Stimulated activated CD4-positive, alpha-beta T cell treated with anti-CD3 and anti-CD28 coated beads, Interleukin-4, amount 100 ng/mL, for 1 hour (primary cell): ENCODE results near the gene SLC9A1.
A peak's percentile ranks its signal among the peaks of the same experiment; 100 is the strongest.

Experiments used
- DNase-seq: peaks from one replicate; pipeline ENCODE4 v3.0.0-alpha.2; 2020

The SLC9A1 gene

GRCh38 chr1:27101696-27102095 is 53.2 kb downstream of the SLC9A1 start:
- no peak for DNase-seq

DNA sequence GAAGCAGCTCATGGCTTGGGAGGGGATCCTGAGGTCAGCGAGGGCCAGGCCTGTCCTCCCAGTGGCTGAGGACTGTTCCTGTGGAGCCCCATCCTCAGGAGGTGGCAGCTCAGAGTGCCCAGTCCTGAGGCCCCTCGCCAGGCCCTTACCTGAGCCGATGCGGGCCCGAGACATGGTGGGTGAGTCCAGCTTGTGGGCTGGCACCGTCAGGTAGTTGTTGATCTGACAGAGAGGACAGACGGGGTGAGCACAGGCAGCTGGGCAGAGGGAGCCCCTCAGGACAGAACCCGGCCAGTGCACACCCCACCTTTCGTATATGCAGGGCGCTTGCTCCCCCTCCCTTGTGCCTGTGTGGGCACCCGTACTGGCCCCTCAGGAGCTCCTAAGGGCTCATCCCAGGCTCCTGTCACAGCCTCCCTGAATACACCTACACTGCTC is 53.9 kb downstream of the SLC9A1 start:
- no peak for DNase-seq

DNA sequence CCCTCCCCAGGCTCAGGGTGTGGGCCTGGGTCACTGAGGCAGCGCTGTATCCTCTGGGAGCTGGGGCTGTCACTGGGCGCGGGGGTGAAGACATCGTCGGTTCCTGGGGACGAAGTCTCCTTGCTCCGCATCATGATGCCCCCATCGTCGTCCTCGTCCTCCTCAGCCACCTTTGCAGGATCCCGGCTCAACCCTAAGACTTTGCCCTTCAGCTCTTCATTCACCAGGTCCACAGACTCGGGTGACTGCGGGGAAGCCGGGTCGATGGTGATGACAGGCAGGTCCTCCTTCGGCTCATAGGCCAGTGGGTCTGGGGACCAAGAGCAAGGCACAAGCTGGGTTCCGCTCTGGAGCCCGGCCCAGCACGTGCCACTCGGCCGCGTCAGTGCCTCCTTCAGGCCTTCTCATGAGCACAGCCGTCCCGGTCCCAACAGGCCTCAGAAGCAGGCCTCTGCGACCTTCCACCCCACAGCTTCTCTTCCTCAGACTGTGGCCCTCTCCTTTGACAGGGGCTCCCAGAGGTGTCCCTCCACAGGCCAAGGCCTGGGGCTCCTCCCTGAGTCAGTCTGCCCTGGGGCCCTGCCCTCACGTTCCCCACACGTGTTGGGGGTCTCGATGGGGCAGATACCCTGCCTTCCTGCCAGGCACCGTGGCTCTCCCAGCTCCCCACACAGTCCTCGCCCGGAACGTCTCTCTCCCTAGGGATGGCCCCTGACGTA is 54.4 kb downstream of the SLC9A1 start:
- DNase-seq = no peak

- no peak for DNase-seq
These were observed 55.2 kb downstream of the SLC9A1 start for GRCh38 chr1:27099587-27100334.

- no peak for DNase-seq
These were observed 55.8 kb downstream of the SLC9A1 start for GRCh38 chr1:27099135-27099586.

- no peak for DNase-seq
These were observed 56.3 kb downstream of the SLC9A1 start for GRCh38 chr1:27098431-27099134.

GRCh38 chr1:27097484-27097917 is 57.4 kb downstream of the SLC9A1 start:
- peak; percentile 67 for DNase-seq

- DNase-seq = no peak
These were observed 59.3 kb downstream of the SLC9A1 start for GRCh38 chr1:27095576-27095975.

- no peak for DNase-seq
These were observed 62.0 kb downstream of the SLC9A1 start for GRCh38 chr1:27092888-27093287.

- no peak for DNase-seq
These were observed 64.0 kb downstream of the SLC9A1 start for GRCh38 chr1:27090911-27091310.

- DNase-seq = no peak
These were observed 67.3 kb downstream of the SLC9A1 start for GRCh38 chr1:27087371-27088220.

- no peak for DNase-seq
These were observed 68.3 kb downstream of the SLC9A1 start for GRCh38 chr1:27086628-27087027.

DNA sequence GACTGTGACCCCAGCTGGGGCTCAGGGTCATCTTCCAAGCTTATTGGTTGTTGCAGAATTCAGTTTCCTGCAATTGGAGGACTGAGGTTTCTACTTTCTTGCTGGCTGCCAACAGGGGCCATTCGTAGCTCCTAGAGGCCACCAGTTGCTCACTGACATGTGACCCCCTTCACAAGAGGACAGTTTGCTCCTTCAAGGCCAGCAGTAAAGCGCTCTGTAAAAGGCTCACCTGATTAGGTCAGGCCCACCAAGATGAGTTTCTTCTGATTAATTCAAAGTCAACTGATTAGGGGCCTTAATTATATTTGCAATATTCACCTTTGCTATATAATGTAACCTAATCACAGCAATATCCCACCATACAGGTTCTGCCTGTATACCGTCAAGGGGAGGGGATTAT is 68.9 kb downstream of the SLC9A1 start:
- DNase-seq = no peak

- DNase-seq = no peak
These were observed 70.8 kb downstream of the SLC9A1 start for GRCh38 chr1:27084107-27084506.

DNA sequence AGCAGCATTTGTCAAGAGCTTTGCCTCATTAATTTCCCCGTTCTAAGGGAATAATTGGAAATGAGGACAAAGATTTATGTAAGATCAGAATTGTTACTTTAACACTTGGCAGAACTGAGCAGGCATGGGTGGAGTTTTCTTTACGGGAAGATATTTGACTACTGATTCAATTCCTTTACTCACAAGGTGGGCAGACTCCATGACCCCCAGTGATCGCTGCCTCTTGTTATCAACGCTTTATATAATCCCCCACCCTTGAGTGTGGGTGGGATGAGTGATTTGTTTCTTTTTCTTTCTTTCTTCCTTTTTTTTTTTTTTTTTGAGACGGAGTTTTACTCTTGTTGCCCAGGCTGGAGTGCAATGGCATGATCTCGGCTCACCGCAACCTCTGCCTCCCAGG is 77.0 kb downstream of the SLC9A1 start:
- no peak for DNase-seq

DNA sequence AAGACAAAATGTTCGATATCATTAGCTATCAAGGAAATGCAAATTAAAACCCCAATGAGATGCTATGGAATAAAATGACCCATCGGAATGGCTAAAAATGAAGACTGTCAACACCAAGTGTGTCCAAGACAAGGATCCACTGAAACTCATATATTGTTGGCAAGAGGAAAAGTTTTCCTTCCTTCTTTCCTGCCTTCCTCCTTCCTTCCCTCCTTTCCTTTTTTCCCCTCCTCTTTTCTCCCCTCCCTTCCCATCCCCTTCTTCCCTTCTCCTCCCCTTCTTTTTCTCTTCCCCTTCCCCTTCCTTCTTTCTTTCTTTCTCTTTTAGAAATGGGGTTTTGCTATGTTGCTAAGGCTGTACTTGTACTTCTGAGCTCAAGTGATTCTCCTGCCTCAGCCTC is 78.1 kb downstream of the SLC9A1 start:
- DNase-seq = no peak

DNA sequence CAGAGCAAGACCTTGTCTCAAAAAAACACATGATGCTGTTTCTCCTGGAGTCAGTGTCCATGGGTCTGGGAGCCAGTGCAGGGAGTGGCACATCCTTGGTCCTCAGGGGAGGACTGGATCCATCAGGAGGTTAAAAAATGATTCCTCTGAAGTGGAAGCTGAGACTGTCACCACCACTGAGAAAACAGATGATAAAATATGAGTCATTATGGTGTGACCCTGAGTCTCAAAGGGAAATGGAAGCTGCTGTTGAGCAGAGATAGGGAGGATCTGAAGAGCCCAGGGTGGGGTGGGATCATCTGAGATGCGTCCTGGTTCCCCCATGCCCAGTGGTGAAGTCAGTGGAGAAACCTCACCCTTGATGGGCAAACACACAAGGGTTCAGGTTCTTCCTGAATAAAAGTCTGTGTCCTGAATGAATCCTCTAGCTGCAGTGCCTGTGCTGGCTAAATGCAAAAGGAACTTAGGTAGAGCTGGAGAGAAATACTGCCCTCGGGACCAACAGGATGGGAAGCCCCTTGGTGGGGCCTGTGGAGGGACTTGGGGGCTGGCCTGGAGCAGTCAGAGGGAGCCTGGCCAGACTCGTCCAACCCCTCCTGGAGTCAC is 80.6 kb downstream of the SLC9A1 start:
- no peak for DNase-seq

DNA sequence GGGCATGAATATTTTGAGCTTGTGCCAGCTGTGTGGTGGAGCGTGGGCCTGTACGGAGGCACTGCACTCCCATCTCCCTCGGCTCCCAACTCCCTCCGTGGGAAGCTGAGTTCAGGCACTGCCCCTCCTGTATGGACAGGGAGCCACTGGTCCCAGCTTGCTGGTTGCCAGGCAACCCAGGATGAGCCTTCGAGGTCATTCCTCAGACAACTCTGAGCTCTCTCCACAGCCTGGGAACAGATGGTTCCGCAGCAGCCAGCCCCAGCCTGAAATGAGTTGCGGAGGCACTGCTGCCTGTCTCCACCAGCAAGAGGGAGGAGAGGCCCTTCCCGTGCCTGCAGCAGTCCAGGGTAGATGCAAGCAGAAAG is 83.9 kb downstream of the SLC9A1 start:
- DNase-seq = no peak

DNA sequence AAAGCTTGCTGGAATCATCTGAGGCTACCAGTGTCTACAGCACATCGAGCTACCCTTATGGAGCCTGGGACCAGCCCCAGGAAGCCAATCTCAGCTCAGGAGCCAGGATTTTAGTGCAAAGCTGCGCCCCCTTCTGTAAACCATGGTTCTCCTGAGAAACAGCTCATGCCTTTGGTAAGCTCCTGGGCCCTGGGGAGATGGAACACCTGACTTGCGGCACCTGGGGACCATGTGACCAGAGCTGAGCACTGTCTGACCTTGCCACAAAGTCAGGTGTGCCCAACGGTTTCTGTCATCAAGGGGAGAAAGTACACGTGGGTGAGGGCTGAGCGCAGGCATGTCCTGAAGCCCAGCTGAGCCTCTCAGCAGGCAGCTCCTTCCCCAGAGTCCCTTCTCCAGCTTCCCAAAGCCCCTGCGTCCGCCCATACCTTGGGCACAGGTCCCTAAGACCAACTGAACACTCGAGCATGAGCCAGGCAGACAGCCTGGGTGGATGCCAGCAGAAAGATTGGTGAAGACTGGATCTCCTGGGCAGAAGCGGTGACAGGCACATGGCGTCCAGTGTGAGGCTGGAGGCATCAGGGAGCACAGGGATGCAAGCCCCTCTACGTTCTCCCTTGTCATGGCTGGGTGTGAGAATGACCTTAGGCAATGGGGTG is 84.4 kb downstream of the SLC9A1 start:
- no peak for DNase-seq

GRCh38 chr1:27068922-27069321 is 86.0 kb downstream of the SLC9A1 start:
- DNase-seq = no peak

DNA sequence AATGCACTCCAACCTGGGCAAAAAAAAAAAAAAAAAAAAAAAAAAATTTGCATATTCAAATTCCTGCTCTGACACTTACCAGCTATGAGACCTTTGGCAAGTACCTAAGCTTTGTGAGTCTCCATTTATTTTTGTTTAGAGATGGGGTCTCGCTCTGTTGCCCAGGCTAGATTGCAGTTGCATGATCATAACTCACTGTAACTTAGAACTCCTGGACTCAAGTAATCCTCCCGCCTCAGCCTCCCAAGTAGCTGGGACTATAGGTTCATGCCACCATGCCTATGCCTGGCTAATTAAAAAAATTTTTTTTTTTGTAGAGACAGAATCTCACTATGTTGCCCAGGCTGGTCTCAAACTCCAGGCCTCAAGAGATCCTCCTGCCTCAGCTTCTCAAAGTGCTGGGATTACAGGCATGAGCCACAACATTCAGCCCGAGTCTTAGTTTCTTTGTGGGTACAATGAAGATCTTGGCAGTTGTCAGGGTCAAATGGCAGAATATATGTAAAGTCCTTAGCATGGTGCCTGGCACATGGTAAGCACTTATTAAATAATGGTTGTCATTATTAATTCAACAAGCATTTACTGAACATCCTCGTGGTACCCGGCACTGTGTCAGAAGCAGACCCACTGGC is 88.8 kb downstream of the SLC9A1 start:
- DNase-seq = no peak
